Adrenal gland (tissue), 5 donors: ENCODE results near the gene SCYL3.

Experiments
- CTCF ChIP-seq, 6 experiments: fragments of 450-650 bp in 4 of 6; fragments of 200-600 bp in 2 of 6; sonication (generic) in 1 of 6; IDR thresholded peaks; 1 replicate in 5 of 6; 2 replicates in 1 of 6; pipeline versions ENCODE4 v1.5.1 to v1.8.0; 2016 to 2021; ENCODE audit warnings: antibody characterized with exemption in 6 of 6, mild to moderate bottlenecking in 2 of 6, moderate library complexity in 1 of 6
- POLR2A ChIP-seq, 2 donors: fragments of 450-650 bp; IDR thresholded peaks; one replicate each; pipeline ENCODE4 v1.6.1; 2017; ENCODE audit warnings: antibody characterized with exemption in 2 of 2, mild to moderate bottlenecking in 2 of 2, moderate library complexity in 1 of 2
- donor health status: DM: no; HTN: no; CAD: no.

GRCh38 chr1:169812131-169812530 lies 81.6 kb downstream of the SCYL3 start:
- TF ChIP-seq CTCF (IDR thresholded peaks at IDR 0.05) (no peak), POLR2A (IDR thresholded peaks at IDR 0.05) (no peak)
